GM19397 (cell line): Measurements from ENCODE around the gene PIK3C2G.

Source experiments
- ATAC-seq: cut with Tn5 transposase; IDR thresholded peaks from one replicate; pipeline ENCODE4 v1.9.1; 2021; ENCODE audit warnings: mild to moderate bottlenecking, moderate library complexity; ENCODE audit not compliant: unreplicated experiment

PIK3C2G gene

GRCh38 chr12:18546399-18546798, 285.1 kb downstream of the PIK3C2G start:
- ATAC-seq: no peak

GRCh38 chr12:18549598-18549997, 288.3 kb downstream of the PIK3C2G start:
- ATAC-seq: no peak

- ATAC-seq: no peak
Observed at GRCh38 chr12:18551106-18551505, 289.8 kb downstream of the PIK3C2G start.

GRCh38 chr12:18551701-18552100, 290.4 kb downstream of the PIK3C2G start:
- no peak for ATAC-seq

- no peak for ATAC-seq
Observed at GRCh38 chr12:18552829-18553228, 291.5 kb downstream of the PIK3C2G start.

- ATAC-seq: no peak
Observed at GRCh38 chr12:18556161-18556560, 294.8 kb downstream of the PIK3C2G start.

GRCh38 chr12:18559242-18559641, 297.9 kb downstream of the PIK3C2G start:
- no peak for ATAC-seq

GRCh38 chr12:18562531-18562930, 301.2 kb downstream of the PIK3C2G start:
- ATAC-seq: no peak

GRCh38 chr12:18564306-18564705, 303.0 kb downstream of the PIK3C2G start:
- ATAC-seq: no peak

GRCh38 chr12:18567787-18568186, 306.5 kb downstream of the PIK3C2G start:
- ATAC-seq: no peak

GRCh38 chr12:18570543-18570942, 309.2 kb downstream of the PIK3C2G start:
- no peak for ATAC-seq

GRCh38 chr12:18576104-18576626, 314.8 kb downstream of the PIK3C2G start:
- no peak for ATAC-seq

- no peak for ATAC-seq
Observed at GRCh38 chr12:18576648-18577047, 315.3 kb downstream of the PIK3C2G start.

- no peak for ATAC-seq
Observed at GRCh38 chr12:18578191-18578590, 316.9 kb downstream of the PIK3C2G start.

GRCh38 chr12:18580291-18580690, 319.0 kb downstream of the PIK3C2G start:
- no peak for ATAC-seq

- no peak for ATAC-seq
Observed at GRCh38 chr12:18580706-18581105, 319.4 kb downstream of the PIK3C2G start.

GRCh38 chr12:18581232-18581962, 320.1 kb downstream of the PIK3C2G start:
- ATAC-seq: no peak

- no peak for ATAC-seq
Observed at GRCh38 chr12:18583655-18584054, 322.3 kb downstream of the PIK3C2G start.

- no peak for ATAC-seq
Observed at GRCh38 chr12:18586581-18586980, 325.3 kb downstream of the PIK3C2G start.

GRCh38 chr12:18589316-18589715, 328.0 kb downstream of the PIK3C2G start:
- ATAC-seq: no peak

- ATAC-seq: no peak
Observed at GRCh38 chr12:18591473-18591872, 330.2 kb downstream of the PIK3C2G start.

- no peak for ATAC-seq
Observed at GRCh38 chr12:18595412-18595811, 334.1 kb downstream of the PIK3C2G start.

- no peak for ATAC-seq
Observed at GRCh38 chr12:18601962-18602361, 340.6 kb downstream of the PIK3C2G start.
